Heart right ventricle (tissue), 16 donors: ENCODE results near the gene C4B. TPM values are rescaled to one million over a fixed set of nuclear protein-coding genes. Genes with fewer than 3 reads are reported as not detected.
A peak's percentile ranks its signal among the peaks of the same experiment; 100 is the strongest.

ENCODE experiments used
- ATAC-seq, 8 donors: fragments of 200-7000 bp; cut with Tn5 transposase; one replicate each; pipeline ENCODE4 v1.9.1; 2020; ENCODE audit warnings: mild to moderate bottlenecking in 8 of 8, moderate library complexity in 8 of 8, moderate number of reproducible peaks in 1 of 8
- DNase-seq, 2 donors: peaks; one replicate each; pipeline ENCODE4 v3.0.0-alpha.2; 2020
- H3K27ac ChIP-seq, 10 donors: fragments of 200-600 bp; sonication (generic) in 2 of 10; one replicate each; pipeline versions ENCODE4 v1.5.0 to v1.8.0; 2020 to 2022; ENCODE audit warnings: mild to moderate bottlenecking in 3 of 10
- H3K27me3 ChIP-seq, 7 donors: fragments of 200-600 bp; one replicate each; pipeline ENCODE4 v1.8.0; 2021 to 2022; ENCODE audit warnings: mild to moderate bottlenecking in 2 of 7
- H3K36me3 ChIP-seq, 9 donors: fragments of 200-600 bp; sonication (generic) in 1 of 9; one replicate each; pipeline versions ENCODE4 v1.5.0 to v1.8.0; 2020 to 2022; ENCODE audit warnings: mild to moderate bottlenecking in 2 of 9
- H3K4me1 ChIP-seq, 9 donors: fragments of 200-600 bp; sonication (generic) in 1 of 9; one replicate each; pipeline versions ENCODE4 v1.5.0 to v1.8.0; 2020 to 2022; ENCODE audit warnings: mild to moderate bottlenecking in 4 of 9
- H3K4me3 ChIP-seq, 10 donors: fragments of 200-600 bp; sonication (generic) in 2 of 10; one replicate each; pipeline versions ENCODE4 v1.5.0 to v1.8.0; 2020 to 2022; ENCODE audit warnings: mild to moderate bottlenecking in 7 of 10, moderate library complexity in 2 of 10
- H3K9me3 ChIP-seq, 11 donors: fragments of 200-600 bp in 10 of 11; sonication (generic) in 2 of 11; one replicate each; pipeline versions ENCODE4 v1.5.0 to v1.8.0; 2013 to 2022; ENCODE audit warnings: mild to moderate bottlenecking in 2 of 11, control low read depth in 1 of 11, moderate library complexity in 1 of 11
- CTCF ChIP-seq, 9 donors: fragments of 200-600 bp; sonication (generic) in 2 of 9; IDR thresholded peaks; one replicate each; pipeline versions ENCODE4 v1.5.0 to v1.8.0; 2021 to 2022; ENCODE audit warnings: antibody characterized with exemption in 9 of 9, mild to moderate bottlenecking in 5 of 9, moderate library complexity in 1 of 9
- WGBS, 2 donors: extraction: QIAGEN DNeasy Blood & Tissue Kit; methylation state at CpG; one replicate each; pipeline ENCODE4 v1.1.7; 2013; ENCODE audit warnings: inconsistent platforms in 1 of 2; 5-methylcytosine and 5-hydroxymethylcytosine counted together
- intact Hi-C, 10 donors: fragments of 100-400 bp; cut with DNase I; formaldehyde crosslinking; loops; one replicate each; pipeline versions ENCODE4 v1.11.1 to v1.14.2; 2022
- polyA plus RNA-seq, 2 donors: library from polyadenylated mRNA; stranded (reverse); fragments of 200-250 nt; gene quantifications; one replicate each; pipeline ENCODE4 v1.2.3, GENCODE V29; 2013
- total RNA-seq, 10 donors: library from RNA; stranded (reverse); fragmentation: NEBNext Ultra II Directional in 3 of 10; extraction: Animal tissue kit (Norgen Biotek cat#: 25700) in 3 of 10; gene quantifications; one replicate each; pipeline versions ENCODE4 v1.2.1 to v1.2.4, GENCODE V29; 2021 to 2023
- donor health status: Arrhythmogenic right ventricular cardiomyopathy.
- donor health status: ischemic (EF 13 %, LVEDD 7.1; RV severe dilation, severe dysfunction).
- donor health status: healthy with polysubstance abuse.
- donor health status: DM: no; HTN: yes; CAD: no.
- donor health status: DM: no; HTN: no; CAD: no.
- donor health status: ischemic (EF 25% LVEDD 6.9; RV normal size, moderate dysfunction).
- donor health status: ischemic (EF 25% LVEDD 5.7; RV mildly dilated, moderate dysfunction).
- donor health status: healthy.
- donor health status: DM: yes; HTN: yes; CAD: no.
- donor health status: Ischemic cardiomyopathy.
- donor health status: ischemic (EF 35%, LVEDD 5.7; RV mildly dilated, moderate dysfunction).
- donor health status: nonischemic (EF 11% LVEDD 7.7; RV severe dilation, severe dysfunction).
- donor health status: DM: yes; HTN: yes; CAD: no.
- donor health status: PGD.
- donor health status: ischemic (EF 29% LVEDD 5.4; RV normal size, mild dysfunction).
- donor health status: nonischemic (EF 23%, LVEDD 6.1; RV moderate dilation, normal function).

The C4B gene
- total and polyA plus RNA-seq, 12 donors = 32.6 to 357 (median 60.3) TPM

GRCh38 chr6:31970604-31971271, 43.9 kb upstream of the C4B start:
- intact Hi-C loops = no loop called here
- whole genome bisulfite sequencing, 2 donors = 75 to 76% methylated on average over 18 of the region's 18 CpGs
- Histone ChIP-seq H3K36me3 (peaks cover 0 to 69% (median 25%) of the 10 kb centered on the region in 9 donors), H3K4me3 (peak overlapping the region in 8 of 10 donors; percentile 59 to 96 (median 74)), H3K4me1 (peaks cover 6 to 31% (median 24%) of the 10 kb centered on the region in 9 donors), H3K9me3 (no peaks in the 10 kb centered on the region), H3K27ac (peak overlapping the region in 9 of 10 donors; percentile 87 to 96 (median 95)), H3K27me3 (no peaks in the 10 kb centered on the region)
- no peak for DNase-seq
- ATAC-seq = no peak
- no peak for TF ChIP-seq CTCF (IDR thresholded peaks at IDR 0.05)

GRCh38 chr6:31971279-31971992, 43.2 kb upstream of the C4B start:
- Histone ChIP-seq H3K4me1 (peaks cover 6 to 31% (median 24%) of the 10 kb centered on the region in 9 donors), H3K4me3 (peak overlapping the region; percentile 59 to 96 (median 74)), H3K36me3 (peaks cover 0 to 62% (median 25%) of the 10 kb centered on the region in 9 donors), H3K27ac (peak overlapping the region; percentile 87 to 96 (median 94)), H3K9me3 (no peaks in the 10 kb centered on the region), H3K27me3 (no peaks in the 10 kb centered on the region)
- intact Hi-C loops = no loop called here
- no peak for DNase-seq
- no peak for TF ChIP-seq CTCF (IDR thresholded peaks at IDR 0.05)
- 21 to 27% methylated on average over 29 of the region's 29 CpGs for WGBS, 2 donors
- peak in 2 of 8 donors; percentile 3 to 13 for ATAC-seq

GRCh38 chr6:31971993-31972708, 42.4 kb upstream of the C4B start, which contains the start of gene DXO:
TSS of gene DXO (minus strand) at chr6:31972138. CDS start at chr6:31971675, 463 bp downstream.
- peak within 1 kb of the TSS; percentile 59 to 96 (median 74) for H3K4me3 ChIP-seq
- peaks cover 0 to 55% (median 18%) of the 10 kb centered on the region in 9 donors for H3K36me3 ChIP-seq
- peak within 1 kb of the TSS; percentile 87 to 96 (median 94) for H3K27ac ChIP-seq
- intact Hi-C loops = loop anchor here in 3 of 10 donors (1.0 kb wide), 1 partner anchor 13 kb away; the partner anchor contains the start of gene SKIC2 (in 3 of the 3)
- TF ChIP-seq CTCF (IDR thresholded peaks at IDR 0.05) = no peak
- DNase-seq = peak; percentile 92 to 97
- no peaks in the 10 kb centered on the region for H3K9me3 ChIP-seq
- WGBS, 2 donors = 0 to 1% methylated on average over 62 of the region's 62 CpGs
- H3K4me1 ChIP-seq = peaks cover 6 to 31% (median 24%) of the 10 kb centered on the region in 9 donors
- peak; percentile 95 to 97 (median 96) for ATAC-seq
- no peaks in the 10 kb centered on the region for H3K27me3 ChIP-seq
